K562 (cell line): Measurements from ENCODE around the gene ALOX12. TPM values are rescaled to one million over a fixed set of nuclear protein-coding genes. Genes with fewer than 3 reads are reported as not detected.

ENCODE experiments used
- CBX8 ChIP-seq: fragments of 200-600 bp; sonication (generic); IDR thresholded peaks from 2 replicates; pipeline ENCODE4 v1.6.1; 2012; ENCODE audit warnings: borderline replicate concordance, mixed run types, low read depth, mild to moderate bottlenecking, moderate library complexity, mixed read lengths, low read length, control low read depth, inconsistent platforms; ENCODE audit not compliant: poor library complexity, severe bottlenecking; ENCODE audit errors: extremely low read depth
- E2F1 ChIP-seq: sonication (generic); formaldehyde crosslinking; IDR thresholded peaks from 2 replicates; pipeline ENCODE4 v1.8.1; 2023; ENCODE audit warnings: mild to moderate bottlenecking, missing genetic modification reagents, moderate library complexity
- GTF2A2 ChIP-seq: IDR thresholded peaks from 2 replicates; pipeline ENCODE4 v1.6.1; 2016; ENCODE audit warnings: mild to moderate bottlenecking, missing genetic modification characterization, missing compliant biosample characterization
- MITF ChIP-seq: IDR thresholded peaks from 2 replicates; pipeline ENCODE4 v1.6.1; 2014; ENCODE audit warnings: antibody characterized with exemption
- MYBL2 ChIP-seq, 2 experiments: fragments of 450-650 bp in 1 of 2; sonication (generic) in 1 of 2; formaldehyde crosslinking in 1 of 2; IDR thresholded peaks; 2 replicates each; pipeline versions ENCODE4 v1.6.1 to v1.8.1; 2017 to 2022; ENCODE audit warnings: borderline replicate concordance in 1 of 2, inconsistent platforms in 1 of 2, low read depth in 1 of 2, mild to moderate bottlenecking in 1 of 2, missing genetic modification reagents in 1 of 2, moderate library complexity in 1 of 2
- TCFL5 ChIP-seq: fragments of 250-450 bp; sonication (Bioruptor Pico); conservative IDR thresholded peaks from 2 replicates; pipeline ENCODE4 v1.6.1; 2021; ENCODE audit warnings: mild to moderate bottlenecking, moderate library complexity, matching md5 sums
- THRA ChIP-seq: fragments of 450-650 bp; IDR thresholded peaks from 2 replicates; pipeline ENCODE4 v1.6.1; 2017; ENCODE audit warnings: mild to moderate bottlenecking, moderate library complexity
- ZBTB33 ChIP-seq: sonication (generic); formaldehyde crosslinking; IDR thresholded peaks from 2 replicates; pipeline ENCODE4 v1.8.1; 2023; ENCODE audit warnings: mild to moderate bottlenecking, missing genetic modification reagents
- ZFP30 ChIP-seq: fragments of 250-450 bp; sonication (Bioruptor Pico); IDR thresholded peaks from 2 replicates; pipeline ENCODE4 v1.8.0; 2022; ENCODE audit warnings: moderate library complexity, mild to moderate bottlenecking, inconsistent platforms, borderline replicate concordance
- ZNF407 ChIP-seq: fragments of 450-650 bp; IDR thresholded peaks from 2 replicates; pipeline ENCODE4 v1.6.1; 2016; ENCODE audit warnings: low read depth
- ZNF699 ChIP-seq: fragments of 250-450 bp; sonication (Bioruptor Pico); IDR thresholded peaks from 2 replicates; pipeline ENCODE4 v1.8.0; 2021; ENCODE audit warnings: mild to moderate bottlenecking, moderate library complexity; ENCODE audit not compliant: insufficient replicate concordance
- polyA plus RNA-seq, 8 experiments: library from polyadenylated mRNA; depleted of rRNA in 4 of 8; stranded (reverse) in 5 of 8; unstranded in 3 of 8; fragments of >200 nt; fragmentation: Nextera tagmentation in 2 of 8; fragmentation: Illumina TruSeq in 1 of 8; extraction: Ambion mirVana in 2 of 8; extraction: Trizol in 1 of 8; gene quantifications; 2 replicates each; pipeline versions ENCODE4 v1.2.1 to v1.2.3, GENCODE V29; 2011 to 2014; ENCODE audit warnings: inconsistent platforms in 1 of 8, missing spikeins in 1 of 8
- total RNA-seq, 7 experiments: library from RNA; depleted of rRNA in 6 of 7; stranded (reverse); fragments of >200 nt in 6 of 7; fragmentation: Illumina TruSeq in 2 of 7; extraction: Trizol in 2 of 7; gene quantifications; 2 replicates each; pipeline versions ENCODE4 v1.2.1 to v1.2.3, GENCODE V29; 2011 to 2021; ENCODE audit warnings: low replicate concordance in 1 of 7

The ALOX12 gene
- total and polyA plus RNA-seq, 9 of the 15 experiments (the other 6 are each of a cell fraction or from before 2014, with no cell fraction given): 0.09 to 1.1 (median 0.47) TPM; not detected in 1

- TF ChIP-seq ZBTB33 (CRISPR knock-in tag): no peak
- TF ChIP-seq ZNF699 (CRISPR knock-in tag): no peak
- TF ChIP-seq CBX8: no peak
- no peak for TF ChIP-seq MITF
- TF ChIP-seq E2F1 (CRISPR knock-in tag): no peak
- no peak for TF ChIP-seq MYBL2 (IDR thresholded peaks at IDR 0.05; ENCODE audit: low read depth)
- TF ChIP-seq MYBL2 (CRISPR knock-in tag; IDR thresholded peaks at IDR 0.05; ENCODE audit: borderline replicate concordance): no peak
- no peak for TF ChIP-seq TCFL5 (CRISPR knock-in tag)
- TF ChIP-seq ZFP30 (CRISPR knock-in tag): no peak
- no peak for TF ChIP-seq GTF2A2 (tag)
- TF ChIP-seq THRA: no peak
- TF ChIP-seq ZNF407: no peak
These were observed 3.1 kb downstream of the ALOX12 start (continued) for GRCh38 chr17:6998855-6999508.
